OCI-LY1 (cell line): Measurements from ENCODE around the gene YWHAQ.
"Not testable (repeated sequence)": the region's sequence is repeated elsewhere in the genome, so short reads cannot be mapped to it uniquely, and the experiment has no call there.

Experiments
- H2AFZ ChIP-seq: fragments of 200-600 bp; sonication (generic), shearing (Covaris generic); 2 replicates; pipeline ENCODE4 v1.6.0; 2014; ENCODE audit warnings: antibody characterized with exemption, mild to moderate bottlenecking, low read length
- H3F3A ChIP-seq: fragments of 200-600 bp; sonication (generic), shearing (Covaris generic); 2 replicates; pipeline ENCODE4 v1.6.0; 2014; ENCODE audit warnings: mild to moderate bottlenecking, antibody characterized with exemption, low read length, moderate library complexity; ENCODE audit not compliant: insufficient read depth
- H3K27ac ChIP-seq: fragments of 200-600 bp; sonication (generic); 2 replicates; pipeline ENCODE4 v1.5.1; 2014; ENCODE audit warnings: low read length, mixed run types, mild to moderate bottlenecking, low read depth; ENCODE audit not compliant: poor library complexity, severe bottlenecking
- H3K27me3 ChIP-seq: fragments of 200-600 bp; sonication (generic); 2 replicates; pipeline ENCODE4 v1.6.0; 2014; ENCODE audit warnings: antibody characterized with exemption, mild to moderate bottlenecking, low read length, moderate library complexity; ENCODE audit not compliant: insufficient read depth
- H3K36me3 ChIP-seq: fragments of 200-600 bp; sonication (generic); 2 replicates; pipeline ENCODE4 v1.6.1; 2014; ENCODE audit warnings: mild to moderate bottlenecking, antibody characterized with exemption, low read length, moderate library complexity, mixed read lengths; ENCODE audit not compliant: insufficient read depth
- H3K4me1 ChIP-seq: fragments of 200-600 bp; sonication (generic); 2 replicates; pipeline ENCODE4 v1.5.1; 2014; ENCODE audit warnings: mild to moderate bottlenecking, low read length, moderate library complexity; ENCODE audit not compliant: insufficient read depth, severe bottlenecking
- H3K4me2 ChIP-seq: fragments of 200-600 bp; sonication (generic), shearing (Covaris generic); 2 replicates; pipeline ENCODE4 v1.6.1; 2014; ENCODE audit warnings: low read length
- H3K4me3 ChIP-seq: fragments of 200-600 bp; sonication (generic); 2 replicates; pipeline ENCODE4 v1.5.1; 2014; ENCODE audit warnings: low read length, low read depth, mild to moderate bottlenecking, mixed read lengths; ENCODE audit not compliant: poor library complexity, severe bottlenecking
- H3K79me2 ChIP-seq: fragments of 200-600 bp; shearing (Covaris generic); 2 replicates; pipeline ENCODE4 v1.6.1; 2016; ENCODE audit warnings: mixed run types, low read length, mixed read lengths; ENCODE audit not compliant: insufficient read depth
- H3K9ac ChIP-seq: fragments of 200-600 bp; sonication (generic), shearing (Covaris generic); 2 replicates; pipeline ENCODE4 v1.6.1; 2014; ENCODE audit warnings: mild to moderate bottlenecking, low read length, mixed read lengths
- H3K9me2 ChIP-seq: fragments of 200-600 bp; sonication (generic), shearing (Covaris generic); 2 replicates; pipeline ENCODE4 v1.6.1; 2014; ENCODE audit warnings: low read depth, mild to moderate bottlenecking, low read length, mixed read lengths
- H3K9me3 ChIP-seq: fragments of 200-600 bp; shearing (Covaris generic); 2 replicates; pipeline ENCODE4 v1.6.1; 2014; ENCODE audit warnings: low read length, mixed read lengths
- H4K20me1 ChIP-seq: fragments of 200-600 bp; sonication (generic), shearing (Covaris generic); 2 replicates; pipeline ENCODE4 v1.6.0; 2016; ENCODE audit warnings: mild to moderate bottlenecking, low read length; ENCODE audit not compliant: insufficient read depth
- CTCF ChIP-seq: fragments of 200-600 bp; sonication (generic), shearing (Covaris generic); IDR thresholded peaks from 2 replicates; pipeline ENCODE4 v1.5.1; 2017; ENCODE audit warnings: mild to moderate bottlenecking, antibody characterized with exemption, low read length, moderate library complexity, mixed read lengths
- EZH2 ChIP-seq: fragments of 200-600 bp; sonication (generic), shearing (Covaris generic); IDR thresholded peaks from 2 replicates; pipeline ENCODE4 v1.8.0; 2017; ENCODE audit warnings: borderline replicate concordance, mixed run types, mild to moderate bottlenecking, antibody characterized with exemption, low read length, moderate library complexity, mixed read lengths

YWHAQ gene

GRCh38 chr2:9590641-9591040 lies 40.2 kb downstream of the YWHAQ start:
- no peak overlapping the region for H3K9ac ChIP-seq
- TF ChIP-seq EZH2: no peak
- H3K9me3 ChIP-seq: no peaks in the 10 kb centered on the region
- H3K4me1 ChIP-seq: no peaks in the 10 kb centered on the region
- no peak overlapping the region for H2AFZ ChIP-seq
- no peak overlapping the region for H3K4me3 ChIP-seq
- H3K4me2 ChIP-seq: no peak overlapping the region
- H3K27ac ChIP-seq: no peak overlapping the region
- H3K27me3 ChIP-seq: no peaks in the 10 kb centered on the region
- no peaks in the 10 kb centered on the region for H3K9me2 ChIP-seq
- H3K79me2 ChIP-seq: peaks cover 13% of the 10 kb centered on the region
- no peaks in the 10 kb centered on the region for H3F3A ChIP-seq
- H3K36me3 ChIP-seq: peaks cover 73% of the 10 kb centered on the region
- H4K20me1 ChIP-seq: no peaks in the 10 kb centered on the region

- Histone ChIP-seq H3K9me3 (no peaks in the 10 kb centered on the region), H3K4me2 (no peak overlapping the region), H3K27me3 (no peaks in the 10 kb centered on the region), H2AFZ (no peak overlapping the region), H3K9me2 (no peaks in the 10 kb centered on the region), H4K20me1 (no peaks in the 10 kb centered on the region), H3K79me2 (no peaks in the 10 kb centered on the region), H3K4me1 (no peaks in the 10 kb centered on the region), H3K9ac (no peak overlapping the region), H3K4me3 (no peak overlapping the region), H3K27ac (no peak overlapping the region), H3K36me3 (peaks cover 79% of the 10 kb centered on the region), H3F3A (no peaks in the 10 kb centered on the region)
- TF ChIP-seq CTCF: no peak
- no peak for TF ChIP-seq EZH2
These were observed 44.3 kb downstream of the YWHAQ start for GRCh38 chr2:9586465-9586864.

- no peak overlapping the region for H3K4me2 ChIP-seq
- H3K36me3 ChIP-seq: peaks cover 69% of the 10 kb centered on the region
- no peak overlapping the region for H2AFZ ChIP-seq
- no peaks in the 10 kb centered on the region for H3K79me2 ChIP-seq
- no peaks in the 10 kb centered on the region for H3F3A ChIP-seq
- TF ChIP-seq CTCF (no peak), EZH2 (no peak)
- no peaks in the 10 kb centered on the region for H3K4me1 ChIP-seq
- H3K9me3 ChIP-seq: no peaks in the 10 kb centered on the region
- no peaks in the 10 kb centered on the region for H3K27me3 ChIP-seq
- H3K27ac ChIP-seq: no peak overlapping the region
- no peak overlapping the region for H3K9ac ChIP-seq
- H3K9me2 ChIP-seq: no peaks in the 10 kb centered on the region
- no peaks in the 10 kb centered on the region for H4K20me1 ChIP-seq
- H3K4me3 ChIP-seq: no peak overlapping the region
These were observed 45.3 kb downstream of the YWHAQ start for GRCh38 chr2:9585486-9585885.

GRCh38 chr2:9584902-9585301 lies 45.9 kb downstream of the YWHAQ start:
- not testable (repeated sequence) for H3K4me1 ChIP-seq, H3K9me3 ChIP-seq, H3K4me3 ChIP-seq, H4K20me1 ChIP-seq, H3K9ac ChIP-seq, H3K9me2 ChIP-seq, H3K27ac ChIP-seq, H3K79me2 ChIP-seq, H3K27me3 ChIP-seq, H3F3A ChIP-seq, H3K4me2 ChIP-seq, H2AFZ ChIP-seq
- peaks cover 63% of the 10 kb centered on the region for H3K36me3 ChIP-seq
